Progenitor cell of endocrine pancreas (in vitro differentiated cells): Measurements from ENCODE around the gene SLC38A11. TPM values are rescaled to one million over a fixed set of nuclear protein-coding genes. Genes with fewer than 3 reads are reported as not detected.

Experiments used
- DNase-seq: peaks from one replicate; pipeline ENCODE4 v3.0.0; 2021; ENCODE audit warnings: low spot score; ENCODE audit not compliant: unreplicated experiment
- H3K27ac Mint-ChIP-seq: 2 replicates; pipeline ENCODE4 v1.8.0; 2021; ENCODE audit warnings: mild to moderate bottlenecking, moderate library complexity, mixed read lengths
- H3K27me3 Mint-ChIP-seq: 2 replicates; pipeline ENCODE4 v1.8.0; 2021; ENCODE audit warnings: mixed read lengths
- H3K36me3 Mint-ChIP-seq: 2 replicates; pipeline ENCODE4 v1.8.0; 2022; ENCODE audit warnings: mixed read lengths; ENCODE audit not compliant: insufficient read depth
- H3K4me1 Mint-ChIP-seq: 2 replicates; pipeline ENCODE4 v1.8.0; 2021; ENCODE audit warnings: low read depth, mixed read lengths
- H3K4me3 Mint-ChIP-seq: 2 replicates; pipeline ENCODE4 v1.8.0; 2021; ENCODE audit warnings: low read depth, mild to moderate bottlenecking, moderate library complexity, mixed read lengths
- H3K9me3 Mint-ChIP-seq: 2 replicates; pipeline ENCODE4 v1.8.0; 2021; ENCODE audit warnings: low read depth, mixed read lengths
- total RNA-seq: library from RNA; stranded (reverse); gene quantifications from 2 replicates; pipeline ENCODE4 v1.2.1, GENCODE V29; 2021
- TF ChIP-seq, protein P1 (sequence below): fragments of 200-600 bp; sonication (generic); IDR thresholded peaks from one replicate; pipeline ENCODE4 v1.5.0; 2021; ENCODE audit warnings: antibody characterized with exemption, mild to moderate bottlenecking; ENCODE audit not compliant: unreplicated experiment

Gene SLC38A11
- total RNA-seq, 1 donor from 2014 or later = 20.1 TPM

DNA sequence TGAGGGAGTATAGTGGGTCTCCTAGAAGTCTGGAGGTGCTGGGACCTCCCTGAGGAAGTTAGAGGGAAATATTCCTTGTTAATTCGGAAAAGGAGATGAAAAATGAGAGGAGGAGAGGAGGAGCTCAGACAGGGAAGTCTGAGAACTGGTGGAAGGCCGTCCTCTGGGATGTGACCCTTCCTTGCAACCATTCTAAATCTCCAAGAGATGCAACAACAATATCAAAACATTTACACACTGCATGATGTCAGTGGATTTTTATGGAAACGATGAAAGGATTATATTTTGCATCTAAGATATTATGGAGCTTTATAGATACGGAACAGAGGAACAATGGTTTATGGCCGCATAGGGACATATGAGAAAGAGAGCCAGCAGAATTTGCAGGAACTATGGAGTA is 63.9 kb downstream of the SLC38A11 start:
- H3K9me3 Mint-ChIP-seq = no peaks in the 10 kb centered on the region
- no peaks in the 10 kb centered on the region for H3K27me3 Mint-ChIP-seq
- no peaks in the 10 kb centered on the region for H3K36me3 Mint-ChIP-seq
- H3K4me1 Mint-ChIP-seq = peaks cover 27% of the 10 kb centered on the region
- H3K4me3 Mint-ChIP-seq = no peak overlapping the region
- no peak for DNase-seq
- TF ChIP-seq, protein P1, sequence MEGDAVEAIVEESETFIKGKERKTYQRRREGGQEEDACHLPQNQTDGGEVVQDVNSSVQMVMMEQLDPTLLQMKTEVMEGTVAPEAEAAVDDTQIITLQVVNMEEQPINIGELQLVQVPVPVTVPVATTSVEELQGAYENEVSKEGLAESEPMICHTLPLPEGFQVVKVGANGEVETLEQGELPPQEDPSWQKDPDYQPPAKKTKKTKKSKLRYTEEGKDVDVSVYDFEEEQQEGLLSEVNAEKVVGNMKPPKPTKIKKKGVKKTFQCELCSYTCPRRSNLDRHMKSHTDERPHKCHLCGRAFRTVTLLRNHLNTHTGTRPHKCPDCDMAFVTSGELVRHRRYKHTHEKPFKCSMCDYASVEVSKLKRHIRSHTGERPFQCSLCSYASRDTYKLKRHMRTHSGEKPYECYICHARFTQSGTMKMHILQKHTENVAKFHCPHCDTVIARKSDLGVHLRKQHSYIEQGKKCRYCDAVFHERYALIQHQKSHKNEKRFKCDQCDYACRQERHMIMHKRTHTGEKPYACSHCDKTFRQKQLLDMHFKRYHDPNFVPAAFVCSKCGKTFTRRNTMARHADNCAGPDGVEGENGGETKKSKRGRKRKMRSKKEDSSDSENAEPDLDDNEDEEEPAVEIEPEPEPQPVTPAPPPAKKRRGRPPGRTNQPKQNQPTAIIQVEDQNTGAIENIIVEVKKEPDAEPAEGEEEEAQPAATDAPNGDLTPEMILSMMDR = no peak
- peak overlapping the region; percentile 27 for H3K27ac Mint-ChIP-seq

DNA sequence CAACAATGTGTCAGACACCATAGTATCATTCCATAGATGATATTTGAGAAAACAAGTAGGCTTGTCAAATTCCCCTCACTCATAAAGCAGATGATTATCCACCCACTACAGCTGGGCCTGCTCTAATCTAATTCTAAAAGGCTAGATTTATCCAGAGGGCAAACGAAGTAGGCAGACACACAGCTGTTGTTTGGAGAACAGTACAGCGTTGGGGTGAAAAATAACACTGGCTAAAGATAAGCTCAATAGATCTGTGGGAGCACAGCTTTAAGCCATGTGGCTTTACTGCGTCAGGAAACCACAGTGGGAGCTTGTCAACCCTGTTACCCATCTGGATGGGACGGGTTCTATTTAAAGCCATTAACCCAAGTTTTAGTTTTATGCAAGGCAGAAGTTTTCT is 64.8 kb downstream of the SLC38A11 start:
- no peak for DNase-seq
- Mint-ChIP-seq H3K4me3 (no peak overlapping the region), H3K27me3 (no peaks in the 10 kb centered on the region), H3K4me1 (peaks cover 26% of the 10 kb centered on the region), H3K36me3 (no peaks in the 10 kb centered on the region), H3K27ac (peak overlapping the region; percentile 77), H3K9me3 (no peaks in the 10 kb centered on the region)
- TF ChIP-seq, protein P1 = no peak

- no peaks in the 10 kb centered on the region for H3K9me3 Mint-ChIP-seq
- no peaks in the 10 kb centered on the region for H3K36me3 Mint-ChIP-seq
- peaks cover 14% of the 10 kb centered on the region for H3K4me1 Mint-ChIP-seq
- H3K27me3 Mint-ChIP-seq = no peaks in the 10 kb centered on the region
- DNase-seq = no peak
- no peak overlapping the region for H3K27ac Mint-ChIP-seq
- no peak overlapping the region for H3K4me3 Mint-ChIP-seq
- TF ChIP-seq, protein P1 = no peak
These were observed 66.7 kb downstream of the SLC38A11 start for GRCh38 chr2:164888592-164888991.

GRCh38 chr2:164887434-164888144 is 67.7 kb downstream of the SLC38A11 start:
- no peak for DNase-seq
- TF ChIP-seq, protein P1 = no peak
- H3K4me3 Mint-ChIP-seq = no peak overlapping the region
- no peaks in the 10 kb centered on the region for H3K27me3 Mint-ChIP-seq
- no peak overlapping the region for H3K27ac Mint-ChIP-seq
- H3K36me3 Mint-ChIP-seq = no peaks in the 10 kb centered on the region
- H3K4me1 Mint-ChIP-seq = peaks cover 14% of the 10 kb centered on the region
- peaks cover 5% of the 10 kb centered on the region for H3K9me3 Mint-ChIP-seq

DNA sequence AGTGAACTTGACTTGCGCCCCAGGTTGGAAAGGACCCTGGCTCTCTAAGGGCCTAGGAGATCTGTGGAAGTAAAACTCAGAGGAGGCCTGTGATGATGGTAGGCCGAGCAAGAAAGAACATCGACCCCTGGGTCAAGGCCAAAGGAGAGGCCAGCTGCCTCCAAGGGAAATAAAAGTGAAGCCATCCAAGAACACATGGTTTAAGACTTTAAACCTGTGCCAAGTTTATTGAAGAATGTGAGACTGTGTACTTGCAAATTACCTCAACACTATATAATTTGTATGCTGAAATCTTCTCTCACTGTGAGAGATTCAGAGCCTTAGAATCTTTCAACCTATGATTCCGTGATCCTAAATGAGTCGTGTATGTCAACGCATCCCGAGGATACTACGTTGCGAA is 73.0 kb downstream of the SLC38A11 start:
- Mint-ChIP-seq H3K27ac (no peak overlapping the region), H3K4me1 (peaks cover 8% of the 10 kb centered on the region), H3K27me3 (no peaks in the 10 kb centered on the region), H3K9me3 (peaks cover 5% of the 10 kb centered on the region), H3K36me3 (no peaks in the 10 kb centered on the region), H3K4me3 (no peak overlapping the region)
- TF ChIP-seq, protein P1 = no peak
- no peak for DNase-seq
